Fibroblast of lung (primary cell): ENCODE measurements around the gene TBC1D23. TPM values are rescaled to one million over a fixed set of nuclear protein-coding genes. Genes with fewer than 3 reads are reported as not detected.
"Not testable (repeated sequence)": the region's sequence is repeated elsewhere in the genome, so short reads cannot be mapped to it uniquely, and the experiment has no call there.

ENCODE experiments used
- DNase-seq, 2 donors: peaks; one replicate each; pipeline versions ENCODE4 v3.0.0 to v3.0.0-alpha.2; 2010; ENCODE audit warnings: low read depth in 2 of 2
- H2AFZ ChIP-seq: 2 replicates; pipeline ENCODE4 v1.5.1; 2012; ENCODE audit warnings: low read length, control low read depth, inconsistent platforms
- H3K27ac ChIP-seq: 2 replicates; pipeline ENCODE4 v1.5.1; 2011; ENCODE audit warnings: low read length, control low read depth; ENCODE audit not compliant: insufficient read depth
- H3K27me3 ChIP-seq: 2 replicates; pipeline ENCODE4 v1.5.1; 2011; ENCODE audit warnings: mild to moderate bottlenecking, low read length; ENCODE audit not compliant: control insufficient read depth, insufficient read depth
- H3K36me3 ChIP-seq: 2 replicates; pipeline ENCODE4 v1.5.1; 2011; ENCODE audit warnings: low read length; ENCODE audit not compliant: control insufficient read depth, insufficient read depth
- H3K4me1 ChIP-seq: 2 replicates; pipeline ENCODE4 v1.5.1; 2011; ENCODE audit warnings: low read length; ENCODE audit not compliant: control insufficient read depth, insufficient read depth; ENCODE audit errors: extremely low read depth
- H3K4me2 ChIP-seq: 2 replicates; pipeline ENCODE4 v1.5.1; 2011; ENCODE audit warnings: low read length, control low read depth; ENCODE audit not compliant: insufficient read depth; ENCODE audit errors: extremely low read depth
- H3K4me3 ChIP-seq, 4 experiments: fragments of 200-600 bp in 1 of 4; sonication (generic) in 1 of 4; replicated peaks in 1 of 4; 2 replicates each; pipeline ENCODE4 v1.5.1; 2011 to 2016; ENCODE audit warnings: low read length in 4 of 4, low read depth in 3 of 4, mild to moderate bottlenecking in 3 of 4, control low read depth in 2 of 4, inconsistent platforms in 1 of 4, mixed read lengths in 1 of 4; ENCODE audit not compliant: insufficient read depth in 1 of 4; ENCODE audit errors: control extremely low read depth in 1 of 4
- H3K79me2 ChIP-seq: 2 replicates; pipeline ENCODE4 v1.5.1; 2012; ENCODE audit warnings: mild to moderate bottlenecking, low read length, inconsistent platforms; ENCODE audit not compliant: control insufficient read depth, insufficient read depth
- H3K9ac ChIP-seq: 2 replicates; pipeline ENCODE4 v1.5.1; 2011; ENCODE audit warnings: mild to moderate bottlenecking, low read length, control low read depth; ENCODE audit not compliant: insufficient read depth
- H3K9me3 ChIP-seq: 2 replicates; pipeline ENCODE4 v1.5.1; 2012; ENCODE audit warnings: low read depth, low read length; ENCODE audit not compliant: control insufficient read depth, insufficient read depth
- H4K20me1 ChIP-seq: 2 replicates; pipeline ENCODE4 v1.5.1; 2011; ENCODE audit warnings: low read length; ENCODE audit not compliant: control insufficient read depth, insufficient read depth; ENCODE audit errors: extremely low read depth
- CTCF ChIP-seq, 2 donors: IDR thresholded peaks in 1 of 2; conservative IDR thresholded peaks in 1 of 2; 1 replicate in 1 of 2; 2 replicates in 1 of 2; pipeline ENCODE4 v1.5.1; 2011 to 2012; ENCODE audit warnings: low read length in 2 of 2, control low read depth in 1 of 2, inconsistent platforms in 1 of 2, low read depth in 1 of 2, mild to moderate bottlenecking in 1 of 2
- EZH2 ChIP-seq: IDR thresholded peaks from 2 replicates; pipeline ENCODE4 v1.5.1; 2012; ENCODE audit warnings: low read length, control low read depth, mild to moderate bottlenecking; ENCODE audit errors: missing control alignments
- polyA plus RNA-seq, 2 donors: library from polyadenylated mRNA; depleted of rRNA in 1 of 2; stranded (reverse) in 1 of 2; unstranded in 1 of 2; fragments of >200 nt; gene quantifications; 2 replicates each; pipeline ENCODE4 v1.2.1, GENCODE V29; 2011 to 2012; ENCODE audit warnings: missing spikeins in 1 of 2
- total RNA-seq: library from RNA; depleted of rRNA; stranded (reverse); fragments of >200 nt; gene quantifications from 2 replicates; pipeline ENCODE4 v1.2.1, GENCODE V29; 2014

The TBC1D23 gene
- total and polyA plus RNA-seq, 2 donors (not counting 1 experiment from before 2014, with no cell fraction given) = 54.9 to 121 TPM

DNA sequence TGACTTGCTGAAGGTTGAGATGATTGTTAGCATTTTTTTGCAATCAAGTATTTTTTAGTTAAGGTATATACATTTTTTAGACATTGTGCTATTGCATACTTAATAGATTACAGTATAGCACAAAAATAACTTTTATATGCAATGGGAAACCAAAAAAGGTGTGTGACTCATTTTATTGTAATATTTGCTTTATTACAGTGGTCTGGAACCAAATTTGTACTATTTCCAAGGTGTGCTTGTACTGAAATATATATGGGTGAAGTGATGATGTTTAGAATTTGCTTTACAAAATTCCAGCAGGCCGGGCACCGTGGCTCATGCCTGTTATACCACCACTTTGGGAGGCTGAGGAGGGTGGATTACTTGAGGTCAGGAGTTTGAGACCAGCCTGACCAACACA is 29.1 kb upstream of the TBC1D23 start:
- Histone ChIP-seq H4K20me1 (no peaks in the 10 kb centered on the region), H2AFZ (no peak overlapping the region), H3K9ac (no peak overlapping the region), H3K9me3 (no peaks in the 10 kb centered on the region), H3K79me2 (no peaks in the 10 kb centered on the region), H3K4me1 (peaks cover 8% of the 10 kb centered on the region), H3K27ac (no peak overlapping the region), H3K27me3 (no peaks in the 10 kb centered on the region), H3K4me3 (no peak overlapping the region), H3K4me2 (no peak overlapping the region), H3K36me3 (no peaks in the 10 kb centered on the region)
- peak in 1 of 2 donors; percentile 51 for DNase-seq
- TF ChIP-seq CTCF (conservative IDR thresholded peaks at IDR 0.05 in 1 of 2, IDR thresholded peaks at IDR 0.05 in 1 of 2; ENCODE audit: low read depth in 1 of 2, low read length in 2 of 2) = no peak
- no peak for TF ChIP-seq EZH2

DNA sequence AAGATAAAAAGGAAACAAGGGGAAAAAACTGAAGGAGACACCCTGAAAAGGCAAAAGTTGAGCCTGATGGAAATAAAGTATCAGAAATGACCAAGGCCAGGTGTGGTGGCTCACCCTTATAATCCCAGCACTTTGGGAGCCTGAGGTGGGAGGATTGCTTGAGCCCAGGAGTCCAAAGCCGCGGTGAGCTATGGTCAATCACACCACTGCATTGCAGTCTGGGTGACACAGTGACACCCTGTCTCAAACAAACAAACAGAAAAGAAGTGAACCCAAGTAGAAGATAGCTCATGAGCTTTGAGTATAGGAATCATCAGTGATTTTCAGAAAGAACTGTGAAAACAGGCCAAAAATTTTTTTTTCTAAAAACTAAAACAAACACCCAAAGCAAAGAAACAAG is 26.4 kb upstream of the TBC1D23 start:
- H3K27ac ChIP-seq = no peak overlapping the region
- no peak overlapping the region for H3K4me3 ChIP-seq
- no peak overlapping the region for H3K9ac ChIP-seq
- H3K9me3 ChIP-seq = no peaks in the 10 kb centered on the region
- peaks cover 4% of the 10 kb centered on the region for H3K4me1 ChIP-seq
- TF ChIP-seq CTCF (conservative IDR thresholded peaks at IDR 0.05 in 1 of 2, IDR thresholded peaks at IDR 0.05 in 1 of 2; ENCODE audit: low read depth in 1 of 2, low read length in 2 of 2) (no peak), EZH2 (no peak)
- H3K27me3 ChIP-seq = no peaks in the 10 kb centered on the region
- no peaks in the 10 kb centered on the region for H3K36me3 ChIP-seq
- H4K20me1 ChIP-seq = no peaks in the 10 kb centered on the region
- no peaks in the 10 kb centered on the region for H3K79me2 ChIP-seq
- DNase-seq = no peak
- H3K4me2 ChIP-seq = no peak overlapping the region
- H2AFZ ChIP-seq = no peak overlapping the region

GRCh38 chr3:100238599-100238998 is 22.2 kb upstream of the TBC1D23 start:
- no peaks in the 10 kb centered on the region for H4K20me1 ChIP-seq
- no peak overlapping the region for H3K9ac ChIP-seq
- H2AFZ ChIP-seq = no peak overlapping the region
- H3K27me3 ChIP-seq = no peaks in the 10 kb centered on the region
- TF ChIP-seq CTCF (conservative IDR thresholded peaks at IDR 0.05 in 1 of 2, IDR thresholded peaks at IDR 0.05 in 1 of 2; ENCODE audit: low read depth in 1 of 2, low read length in 2 of 2) (no peak), EZH2 (no peak)
- no peaks in the 10 kb centered on the region for H3K9me3 ChIP-seq
- H3K27ac ChIP-seq = no peak overlapping the region
- DNase-seq = no peak
- H3K4me3 ChIP-seq = no peak overlapping the region
- no peak overlapping the region for H3K4me2 ChIP-seq
- no peaks in the 10 kb centered on the region for H3K36me3 ChIP-seq
- no peaks in the 10 kb centered on the region for H3K79me2 ChIP-seq
- H3K4me1 ChIP-seq = no peaks in the 10 kb centered on the region

DNA sequence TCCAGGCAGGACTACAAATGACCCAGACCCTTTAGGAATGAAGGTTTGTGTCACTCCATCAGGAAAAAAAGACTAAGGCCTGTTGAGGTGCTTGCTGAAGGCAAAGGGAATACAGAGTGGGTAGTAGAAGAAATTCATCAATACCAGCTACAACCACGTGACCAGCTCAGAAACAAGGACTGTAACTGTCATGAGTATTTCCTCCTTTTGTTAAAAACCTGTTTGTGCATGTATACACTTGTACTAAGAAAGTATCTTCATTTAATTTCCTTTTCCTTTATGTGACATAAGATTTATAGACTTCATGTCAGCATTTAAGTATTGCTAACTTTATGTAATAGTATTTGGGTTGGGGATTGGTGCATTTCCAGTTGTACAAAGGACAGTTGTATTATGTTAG is 18.3 kb upstream of the TBC1D23 start:
- not testable (repeated sequence) for DNase-seq, H3K27ac ChIP-seq, H4K20me1 ChIP-seq, H3K36me3 ChIP-seq, H3K79me2 ChIP-seq, H3K4me1 ChIP-seq, H2AFZ ChIP-seq, H3K9ac ChIP-seq, H3K4me2 ChIP-seq, H3K9me3 ChIP-seq, H3K4me3 ChIP-seq, H3K27me3 ChIP-seq
